ENCODE measurements around the gene BACH2.
"Not testable (repeated sequence)": the region's sequence is repeated elsewhere in the genome, so short reads cannot be mapped to it uniquely, and the experiment has no call there.

Gene BACH2

GRCh38 chr6:90166155-90166924, 130.3 kb downstream of the BACH2 start:
- 96 to 100% methylated on average over 1 to 2 of the region's 7 CpGs for WGBS, 2 experiments (ENCODE audit: insufficient coverage in 2 of 2)
- not testable (repeated sequence) for H3K9me3 ChIP-seq (ENCODE audit: control insufficient read depth, low read length); H3K27ac ChIP-seq (ENCODE audit: low read depth, low read length, severe bottlenecking); H3K4me1 ChIP-seq (ENCODE audit: control insufficient read depth, insufficient read depth, low read length, poor library complexity, severe bottlenecking); H3K36me3 ChIP-seq (ENCODE audit: control insufficient read depth, insufficient read depth, low read length); H3K4me3 ChIP-seq (ENCODE audit: extremely low read depth, insufficient read depth, low read length, poor library complexity, severe bottlenecking)

GRCh38 chr6:90162648-90163387, 133.8 kb downstream of the BACH2 start:
- peaks cover 10% of the 10 kb centered on the region for H3K4me1 ChIP-seq (ENCODE audit: control insufficient read depth, insufficient read depth, low read length, poor library complexity, severe bottlenecking)
- H3K9me3 ChIP-seq (ENCODE audit: control insufficient read depth, low read length), result no peaks in the 10 kb centered on the region
- WGBS, 2 experiments (ENCODE audit: insufficient coverage in 2 of 2), result 92 to 93% methylated on average over 3 to 4 of the region's 8 CpGs
- H3K36me3 ChIP-seq (ENCODE audit: control insufficient read depth, insufficient read depth, low read length), result no peaks in the 10 kb centered on the region
- H3K27ac ChIP-seq (ENCODE audit: low read depth, low read length, severe bottlenecking), result peak overlapping the region; percentile 6
- H3K4me3 ChIP-seq (ENCODE audit: extremely low read depth, insufficient read depth, low read length, poor library complexity, severe bottlenecking), result no peak overlapping the region

- Histone ChIP-seq H3K27ac (ENCODE audit: low read depth, low read length, severe bottlenecking) (no peak overlapping the region), H3K9me3 (ENCODE audit: control insufficient read depth, low read length) (no peaks in the 10 kb centered on the region), H3K4me3 (ENCODE audit: extremely low read depth, insufficient read depth, low read length, poor library complexity, severe bottlenecking) (no peak overlapping the region), H3K4me1 (ENCODE audit: control insufficient read depth, insufficient read depth, low read length, poor library complexity, severe bottlenecking) (peaks cover 10% of the 10 kb centered on the region), H3K36me3 (ENCODE audit: control insufficient read depth, insufficient read depth, low read length) (no peaks in the 10 kb centered on the region)
- WGBS, 2 experiments (ENCODE audit: insufficient coverage in 2 of 2), result 100% methylated on average over 2 of the region's 3 CpGs; no CpG with 5 or more reads in 1 of the 2 experiments
Observed at GRCh38 chr6:90160013-90160412, 136.6 kb downstream of the BACH2 start.

- H3K9me3 ChIP-seq (ENCODE audit: control insufficient read depth, low read length), result no peaks in the 10 kb centered on the region
- H3K4me3 ChIP-seq (ENCODE audit: extremely low read depth, insufficient read depth, low read length, poor library complexity, severe bottlenecking), result no peak overlapping the region
- H3K27ac ChIP-seq (ENCODE audit: low read depth, low read length, severe bottlenecking), result peak overlapping the region; percentile 43
- 100% methylated on average over 1 of the region's 2 CpGs; no CpG with 5 or more reads in 1 of the 2 experiments for WGBS, 2 experiments (ENCODE audit: insufficient coverage in 2 of 2)
- H3K36me3 ChIP-seq (ENCODE audit: control insufficient read depth, insufficient read depth, low read length), result no peaks in the 10 kb centered on the region
- H3K4me1 ChIP-seq (ENCODE audit: control insufficient read depth, insufficient read depth, low read length, poor library complexity, severe bottlenecking), result peaks cover 10% of the 10 kb centered on the region
Observed at GRCh38 chr6:90159452-90159851, 137.2 kb downstream of the BACH2 start.

- no peaks in the 10 kb centered on the region for H3K36me3 ChIP-seq (ENCODE audit: control insufficient read depth, insufficient read depth, low read length)
- WGBS, 2 experiments (ENCODE audit: insufficient coverage in 2 of 2), result 92% methylated on average over 2 of the region's 5 CpGs; no CpG with 5 or more reads in 1 of the 2 experiments
- peaks cover 10% of the 10 kb centered on the region for H3K4me1 ChIP-seq (ENCODE audit: control insufficient read depth, insufficient read depth, low read length, poor library complexity, severe bottlenecking)
- no peaks in the 10 kb centered on the region for H3K9me3 ChIP-seq (ENCODE audit: control insufficient read depth, low read length)
- no peak overlapping the region for H3K4me3 ChIP-seq (ENCODE audit: extremely low read depth, insufficient read depth, low read length, poor library complexity, severe bottlenecking)
- peak overlapping the region; percentile 43 for H3K27ac ChIP-seq (ENCODE audit: low read depth, low read length, severe bottlenecking)
Observed at GRCh38 chr6:90158936-90159335, 137.7 kb downstream of the BACH2 start.

GRCh38 chr6:90157441-90157840, 139.2 kb downstream of the BACH2 start:
- Histone ChIP-seq H3K9me3 (ENCODE audit: control insufficient read depth, low read length) (no peaks in the 10 kb centered on the region), H3K4me3 (ENCODE audit: extremely low read depth, insufficient read depth, low read length, poor library complexity, severe bottlenecking) (no peak overlapping the region), H3K36me3 (ENCODE audit: control insufficient read depth, insufficient read depth, low read length) (no peaks in the 10 kb centered on the region), H3K4me1 (ENCODE audit: control insufficient read depth, insufficient read depth, low read length, poor library complexity, severe bottlenecking) (peaks cover 10% of the 10 kb centered on the region), H3K27ac (ENCODE audit: low read depth, low read length, severe bottlenecking) (no peak overlapping the region)
- 96 to 98% methylated on average over 3 to 6 of the region's 7 CpGs for WGBS, 2 experiments (ENCODE audit: insufficient coverage in 2 of 2)

- peaks cover 10% of the 10 kb centered on the region for H3K4me1 ChIP-seq (ENCODE audit: control insufficient read depth, insufficient read depth, low read length, poor library complexity, severe bottlenecking)
- 100% methylated on average over 1 to 2 of the region's 5 CpGs for WGBS, 2 experiments (ENCODE audit: insufficient coverage in 2 of 2)
Observed at GRCh38 chr6:90156861-90157260, 139.8 kb downstream of the BACH2 start.

GRCh38 chr6:90154755-90155470, 141.7 kb downstream of the BACH2 start:
- WGBS, 2 experiments (ENCODE audit: insufficient coverage in 2 of 2), result 91 to 95% methylated on average over 3 to 4 of the region's 8 CpGs
- no peaks in the 10 kb centered on the region for H3K36me3 ChIP-seq (ENCODE audit: control insufficient read depth, insufficient read depth, low read length)
- H3K4me3 ChIP-seq (ENCODE audit: extremely low read depth, insufficient read depth, low read length, poor library complexity, severe bottlenecking), result no peak overlapping the region
- H3K4me1 ChIP-seq (ENCODE audit: control insufficient read depth, insufficient read depth, low read length, poor library complexity, severe bottlenecking), result peaks cover 10% of the 10 kb centered on the region
- no peaks in the 10 kb centered on the region for H3K9me3 ChIP-seq (ENCODE audit: control insufficient read depth, low read length)
- H3K27ac ChIP-seq (ENCODE audit: low read depth, low read length, severe bottlenecking), result no peak overlapping the region

More at GRCh38 chr6:90156861-90157260, 139.8 kb downstream of the BACH2 start:
- H3K9me3 ChIP-seq (ENCODE audit: control insufficient read depth, low read length), result no peaks in the 10 kb centered on the region
- H3K4me3 ChIP-seq (ENCODE audit: extremely low read depth, insufficient read depth, low read length, poor library complexity, severe bottlenecking), result no peak overlapping the region
- no peak overlapping the region for H3K27ac ChIP-seq (ENCODE audit: low read depth, low read length, severe bottlenecking)
- H3K36me3 ChIP-seq (ENCODE audit: control insufficient read depth, insufficient read depth, low read length), result no peaks in the 10 kb centered on the region

- H3K27ac ChIP-seq (ENCODE audit: low read depth, low read length, severe bottlenecking), result no peak overlapping the region
- no peak overlapping the region for H3K4me3 ChIP-seq (ENCODE audit: extremely low read depth, insufficient read depth, low read length, poor library complexity, severe bottlenecking)
- WGBS, 2 experiments (ENCODE audit: insufficient coverage in 2 of 2), result 92 to 94% methylated on average over 2 to 3 of the region's 4 CpGs
- no peaks in the 10 kb centered on the region for H3K4me1 ChIP-seq (ENCODE audit: control insufficient read depth, insufficient read depth, low read length, poor library complexity, severe bottlenecking)
- H3K9me3 ChIP-seq (ENCODE audit: control insufficient read depth, low read length), result no peaks in the 10 kb centered on the region
- no peaks in the 10 kb centered on the region for H3K36me3 ChIP-seq (ENCODE audit: control insufficient read depth, insufficient read depth, low read length)
Observed at GRCh38 chr6:90151576-90152422, 144.8 kb downstream of the BACH2 start.

GRCh38 chr6:90149280-90149679, 147.4 kb downstream of the BACH2 start:
- no peaks in the 10 kb centered on the region for H3K36me3 ChIP-seq (ENCODE audit: control insufficient read depth, insufficient read depth, low read length)
- no peaks in the 10 kb centered on the region for H3K4me1 ChIP-seq (ENCODE audit: control insufficient read depth, insufficient read depth, low read length, poor library complexity, severe bottlenecking)
- 92 to 94% methylated on average over 3 of the region's 3 CpGs for WGBS, 2 experiments (ENCODE audit: insufficient coverage in 2 of 2)
- no peak overlapping the region for H3K4me3 ChIP-seq (ENCODE audit: extremely low read depth, insufficient read depth, low read length, poor library complexity, severe bottlenecking)
- H3K27ac ChIP-seq (ENCODE audit: low read depth, low read length, severe bottlenecking), result no peak overlapping the region
- no peaks in the 10 kb centered on the region for H3K9me3 ChIP-seq (ENCODE audit: control insufficient read depth, low read length)

Measured in mesodermal cell (in vitro differentiated cells).